Endothelial cell of umbilical vein (primary cell): ENCODE results near the gene RAB33B. TPM values are rescaled to one million over a fixed set of nuclear protein-coding genes. Genes with fewer than 3 reads are reported as not detected.

Experiments
- BruUV-seq: library from RNA; stranded (reverse); fragments of 400-500 nt; replicated peaks from 2 replicates; lab custom pipeline; 2021; lab: Mats Ljungman, UMichigan
- CTCF ChIA-PET: fragments of 300-600, 350-600 bp; sonication (Branson Sonifier 250); formaldehyde crosslinking; loops from one replicate; lab custom pipeline; 2021; ENCODE audit warnings: antibody characterized with exemption, inconsistent platforms; lab: Charles Lee
- POLR2A ChIA-PET: fragments of 300-600, 350-600 bp; sonication (Branson Sonifier 250); formaldehyde crosslinking; loops from one replicate; lab custom pipeline; 2021; ENCODE audit warnings: antibody characterized with exemption, inconsistent platforms; lab: Charles Lee
- DNase-seq: peaks from one replicate; pipeline ENCODE4 v3.0.0-alpha.2; 2011; ENCODE audit warnings: low read depth, low spot score
- FAIRE-seq: peaks from 2 replicates; lab custom pipeline; 2011; peaks lifted over from hg19 to GRCh38; lab: Jason Lieb, UNC
- H2AFZ ChIP-seq: 2 replicates; pipeline ENCODE4 v1.6.0; 2012; ENCODE audit warnings: low read depth, low read length, control low read depth, inconsistent platforms
- H3K27ac ChIP-seq: 2 replicates; pipeline ENCODE4 v1.5.1; 2011; ENCODE audit warnings: low read depth, mild to moderate bottlenecking, control low read depth, low read length, moderate library complexity; ENCODE audit not compliant: insufficient read depth
- H3K27me3 ChIP-seq, 2 experiments: 2 replicates each; pipeline versions ENCODE4 v1.6.0 to v1.6.1; 2011; ENCODE audit warnings: low read length in 2 of 2, mixed read lengths in 1 of 2; ENCODE audit not compliant: control insufficient read depth in 2 of 2, insufficient read depth in 2 of 2
- H3K36me3 ChIP-seq, 2 experiments: 2 replicates in 1 of 2; 3 replicates in 1 of 2; pipeline ENCODE4 v1.5.1; 2011; ENCODE audit warnings: low read length in 2 of 2, mild to moderate bottlenecking in 1 of 2, moderate library complexity in 1 of 2; ENCODE audit not compliant: control insufficient read depth in 2 of 2, insufficient read depth in 2 of 2; ENCODE audit errors: extremely low read depth in 1 of 2
- H3K4me1 ChIP-seq: 3 replicates; pipeline ENCODE4 v1.5.1; 2011; ENCODE audit warnings: mild to moderate bottlenecking, low read length; ENCODE audit not compliant: control insufficient read depth, insufficient read depth; ENCODE audit errors: extremely low read depth
- H3K4me2 ChIP-seq: 2 replicates; pipeline ENCODE4 v1.6.1; 2011; ENCODE audit warnings: low read length, control low read depth, mixed read lengths; ENCODE audit not compliant: insufficient read depth
- H3K4me3 ChIP-seq, 3 experiments: fragments of 200-600 bp in 1 of 3; sonication (generic), shearing (Covaris generic) in 1 of 3; replicated peaks in 1 of 3; 2 replicates each; pipeline ENCODE4 v1.5.1; 2011 to 2016; ENCODE audit warnings: control low read depth in 3 of 3, low read length in 3 of 3, mild to moderate bottlenecking in 2 of 3, inconsistent platforms in 1 of 3, low read depth in 1 of 3, moderate library complexity in 1 of 3; ENCODE audit not compliant: insufficient read depth in 1 of 3
- H3K79me2 ChIP-seq: 2 replicates; pipeline ENCODE4 v1.6.0; 2012; ENCODE audit warnings: low read length, inconsistent platforms; ENCODE audit not compliant: control insufficient read depth, insufficient read depth
- H3K9ac ChIP-seq: replicated peaks from 2 replicates; pipeline ENCODE3; 2011; ENCODE audit warnings: low read length, control low read depth; ENCODE audit not compliant: insufficient read depth; ENCODE audit errors: extremely low read depth
- H3K9me1 ChIP-seq: replicated peaks from 3 replicates; pipeline ENCODE4 v1.6.0; 2011; ENCODE audit warnings: mild to moderate bottlenecking, low read length; ENCODE audit not compliant: control insufficient read depth, insufficient read depth; ENCODE audit errors: extremely low read depth
- H3K9me3 ChIP-seq: replicated peaks from 2 replicates; pipeline ENCODE4 v1.5.1; 2012; ENCODE audit warnings: low read length, inconsistent platforms; ENCODE audit not compliant: control insufficient read depth, insufficient read depth
- H4K20me1 ChIP-seq: replicated peaks from 2 replicates; pipeline ENCODE3; 2011; ENCODE audit warnings: mild to moderate bottlenecking, low read length; ENCODE audit not compliant: control insufficient read depth, insufficient read depth; ENCODE audit errors: extremely low read depth
- EZH2 ChIP-seq: IDR thresholded peaks from 2 replicates; pipeline ENCODE4 v1.6.1; 2012; ENCODE audit warnings: borderline replicate concordance, low read depth, mild to moderate bottlenecking, moderate library complexity, low read length, inconsistent platforms; ENCODE audit not compliant: severe bottlenecking
- FOS ChIP-seq: IDR thresholded peaks from 2 replicates; pipeline ENCODE4 v1.6.1; 2011; ENCODE audit warnings: mild to moderate bottlenecking, low read length, moderate library complexity, borderline replicate concordance; ENCODE audit not compliant: insufficient read depth
- GATA2 ChIP-seq: IDR thresholded peaks from 2 replicates; pipeline ENCODE4 v1.7.0; 2011; ENCODE audit warnings: low read depth, mild to moderate bottlenecking, moderate library complexity, mixed read lengths, low read length; ENCODE audit not compliant: insufficient read length, insufficient read depth
- JUN ChIP-seq: IDR thresholded peaks from 2 replicates; pipeline ENCODE4 v1.6.1; 2011; ENCODE audit warnings: borderline replicate concordance, low read depth; ENCODE audit not compliant: insufficient read length, insufficient read depth
- MAX ChIP-seq: IDR thresholded peaks from 2 replicates; pipeline ENCODE4 v1.6.1; 2011; ENCODE audit not compliant: insufficient read depth, insufficient read length
- MYC ChIP-seq: IDR thresholded peaks from one replicate; pipeline ENCODE4 v1.6.1; 2011; ENCODE audit warnings: mild to moderate bottlenecking, low read depth, low read length
- POLR2A ChIP-seq: IDR thresholded peaks from 2 replicates; pipeline ENCODE4 v1.6.1; 2012; ENCODE audit warnings: low read depth, mild to moderate bottlenecking, control low read depth, low read length
- POLR2AphosphoS5 ChIP-seq: IDR thresholded peaks from 2 replicates; pipeline ENCODE4 v1.6.1; 2012; ENCODE audit warnings: low read depth, mild to moderate bottlenecking, control low read depth, low read length, moderate library complexity; ENCODE audit not compliant: insufficient read depth
- dilution Hi-C: fragments of 300-500 bp; cut with MboI; formaldehyde crosslinking; loops from one replicate; pipeline ENCODE4 v1.15.0; 2019; ENCODE audit warnings: low sequenced_read_pairs; ENCODE audit not compliant: extremely low pct_ligation_motif_present
- intact Hi-C: fragments of 100-400 bp; cut with micrococcal nuclease; formaldehyde crosslinking; loops from one replicate; pipeline ENCODE4 v1.10.0; 2022
- polyA plus RNA-seq, 4 experiments: library from polyadenylated mRNA; depleted of rRNA in 3 of 4; stranded (reverse) in 3 of 4; unstranded in 1 of 4; fragments of >200 nt; gene quantifications; 2 replicates each; pipeline versions ENCODE4 v1.2.1 to v1.2.3, GENCODE V29; 2011 to 2012; ENCODE audit warnings: missing spikeins in 1 of 4
- total RNA-seq: library from RNA; stranded (reverse); gene quantifications from 2 replicates; pipeline ENCODE4 v1.2.3, GENCODE V29; 2021
- TF ChIP-seq, protein P1 (sequence below), 2 donors: IDR thresholded peaks; 1 replicate in 1 of 2; 2 replicates in 1 of 2; pipeline ENCODE4 v1.5.1; 2011; ENCODE audit warnings: low read length in 2 of 2, mild to moderate bottlenecking in 2 of 2, moderate library complexity in 2 of 2, control low read depth in 1 of 2, inconsistent platforms in 1 of 2, low read depth in 1 of 2; ENCODE audit not compliant: insufficient read depth in 1 of 2; ENCODE audit errors: extremely low read depth in 1 of 2

RAB33B gene
- total and polyA plus RNA-seq, 2 donors (not counting 3 experiments of a cell fraction or from before 2014, with no cell fraction given) = 7.8 to 14.7 TPM

DNA sequence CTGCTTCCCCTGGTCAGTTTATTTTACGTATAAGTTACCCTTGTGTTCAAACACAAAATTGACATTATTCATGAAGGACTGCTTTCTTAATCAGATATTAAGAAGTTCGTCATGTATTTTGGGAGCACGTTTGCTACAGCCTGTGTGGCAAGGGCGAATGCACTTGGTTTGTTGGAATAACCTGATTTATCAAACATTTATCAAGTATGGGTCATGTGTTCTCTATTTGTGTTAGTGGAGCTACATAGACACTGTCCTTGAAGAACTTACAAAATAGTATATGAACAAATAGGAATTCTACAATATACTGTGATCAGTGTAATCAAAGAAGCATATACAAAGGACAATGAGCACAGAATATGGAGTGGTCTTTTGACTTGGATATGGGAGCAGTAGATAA lies 22.4 kb downstream of the RAB33B start:
- H3K36me3 ChIP-seq = peaks cover 6 to 11% of the 10 kb centered on the region in 2 experiments
- intact Hi-C loops (no loop called here), dilution Hi-C loops (no loop called here)
- peaks cover 4% of the 10 kb centered on the region for H4K20me1 ChIP-seq
- no TSS peak for BruUV-seq
- no peaks in the 10 kb centered on the region for H3K9me1 ChIP-seq
- no peak for DNase-seq
- H3K79me2 ChIP-seq = peaks cover 6% of the 10 kb centered on the region
- no peak overlapping the region for H3K9ac ChIP-seq
- H3K4me1 ChIP-seq = no peaks in the 10 kb centered on the region
- no peak overlapping the region for H3K4me3 ChIP-seq
- no peak overlapping the region for H2AFZ ChIP-seq
- no peak for FAIRE-seq
- no peak overlapping the region for H3K4me2 ChIP-seq
- CTCF ChIA-PET = interaction anchor here (1.4 to 1.5 kb wide), 3 partner anchors 8 to 446 kb away, joined by 3 to 6 read pairs (median 4); no protein-coding TSS in a partner anchor
- no peaks in the 10 kb centered on the region for H3K27me3 ChIP-seq
- H3K27ac ChIP-seq = no peak overlapping the region
- TF ChIP-seq POLR2AphosphoS5 = no peak
- TF ChIP-seq GATA2 = no peak
- TF ChIP-seq FOS = no peak
- no peak for TF ChIP-seq MAX
- TF ChIP-seq, protein P1, sequence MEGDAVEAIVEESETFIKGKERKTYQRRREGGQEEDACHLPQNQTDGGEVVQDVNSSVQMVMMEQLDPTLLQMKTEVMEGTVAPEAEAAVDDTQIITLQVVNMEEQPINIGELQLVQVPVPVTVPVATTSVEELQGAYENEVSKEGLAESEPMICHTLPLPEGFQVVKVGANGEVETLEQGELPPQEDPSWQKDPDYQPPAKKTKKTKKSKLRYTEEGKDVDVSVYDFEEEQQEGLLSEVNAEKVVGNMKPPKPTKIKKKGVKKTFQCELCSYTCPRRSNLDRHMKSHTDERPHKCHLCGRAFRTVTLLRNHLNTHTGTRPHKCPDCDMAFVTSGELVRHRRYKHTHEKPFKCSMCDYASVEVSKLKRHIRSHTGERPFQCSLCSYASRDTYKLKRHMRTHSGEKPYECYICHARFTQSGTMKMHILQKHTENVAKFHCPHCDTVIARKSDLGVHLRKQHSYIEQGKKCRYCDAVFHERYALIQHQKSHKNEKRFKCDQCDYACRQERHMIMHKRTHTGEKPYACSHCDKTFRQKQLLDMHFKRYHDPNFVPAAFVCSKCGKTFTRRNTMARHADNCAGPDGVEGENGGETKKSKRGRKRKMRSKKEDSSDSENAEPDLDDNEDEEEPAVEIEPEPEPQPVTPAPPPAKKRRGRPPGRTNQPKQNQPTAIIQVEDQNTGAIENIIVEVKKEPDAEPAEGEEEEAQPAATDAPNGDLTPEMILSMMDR (IDR thresholded peaks at IDR 0.05; ENCODE audit: extremely low read depth in 1 of 2, insufficient read depth in 1 of 2, low read depth in 1 of 2, low read length in 2 of 2) = no peak
- no peak for TF ChIP-seq JUN
- no peak for TF ChIP-seq POLR2A
- TF ChIP-seq MYC = no peak
- no peak for TF ChIP-seq EZH2
- POLR2A ChIA-PET = no interaction called here
- no peaks in the 10 kb centered on the region for H3K9me3 ChIP-seq
